Hepatocyte (in vitro differentiated cells): ENCODE measurements around the gene FCRL1.

ENCODE experiments used
- CTCF ChIP-seq: fragments of 200-600 bp; sonication (generic); IDR thresholded peaks from 2 replicates; pipeline ENCODE4 v1.5.1; 2016; ENCODE audit warnings: antibody characterized with exemption, mild to moderate bottlenecking; ENCODE audit not compliant: poor library complexity
- EZH2 ChIP-seq: fragments of 200-600 bp; sonication (generic); IDR thresholded peaks from 2 replicates; pipeline ENCODE4 v1.6.1; 2016; ENCODE audit warnings: antibody characterized with exemption, mild to moderate bottlenecking, borderline replicate concordance
- EZH2phosphoT487 ChIP-seq: fragments of 200-600 bp; sonication (generic); IDR thresholded peaks from one replicate; pipeline ENCODE4 v1.6.1; 2018; ENCODE audit warnings: antibody characterized with exemption, mild to moderate bottlenecking, low read depth, moderate library complexity; ENCODE audit not compliant: unreplicated experiment, severe bottlenecking

DNA sequence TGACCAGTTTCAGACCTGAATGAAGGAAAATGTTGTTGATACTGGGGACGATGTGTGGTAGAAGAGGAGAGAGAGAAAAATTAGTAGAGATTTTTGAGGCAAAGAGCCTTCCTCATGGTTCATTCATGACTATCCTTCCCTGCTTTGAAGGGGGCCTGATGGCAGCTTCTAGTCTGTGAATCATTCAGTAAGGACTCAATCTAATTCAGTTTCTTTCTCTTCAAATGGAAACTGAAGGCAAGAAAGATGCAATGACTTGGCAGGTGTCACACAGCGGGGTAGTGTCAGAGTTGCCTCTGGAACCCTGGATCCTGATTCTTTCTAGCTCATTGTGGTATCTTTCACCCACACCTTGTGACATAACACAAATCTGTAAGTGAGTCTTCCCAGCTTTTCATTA lies 36.6 kb upstream of the FCRL1 start:
- TF ChIP-seq EZH2: no peak
- no peak for TF ChIP-seq CTCF
- TF ChIP-seq EZH2phosphoT487: no peak
